NCI-H187 (cell line): ENCODE data around the gene GPR173.

ENCODE experiments used
- DNase-seq, 2 experiments: peaks; one replicate each; lab custom pipeline; 2025; lab: John Stamatoyannopoulos, UW

Gene GPR173, protein sequence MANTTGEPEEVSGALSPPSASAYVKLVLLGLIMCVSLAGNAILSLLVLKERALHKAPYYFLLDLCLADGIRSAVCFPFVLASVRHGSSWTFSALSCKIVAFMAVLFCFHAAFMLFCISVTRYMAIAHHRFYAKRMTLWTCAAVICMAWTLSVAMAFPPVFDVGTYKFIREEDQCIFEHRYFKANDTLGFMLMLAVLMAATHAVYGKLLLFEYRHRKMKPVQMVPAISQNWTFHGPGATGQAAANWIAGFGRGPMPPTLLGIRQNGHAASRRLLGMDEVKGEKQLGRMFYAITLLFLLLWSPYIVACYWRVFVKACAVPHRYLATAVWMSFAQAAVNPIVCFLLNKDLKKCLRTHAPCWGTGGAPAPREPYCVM

DNA sequence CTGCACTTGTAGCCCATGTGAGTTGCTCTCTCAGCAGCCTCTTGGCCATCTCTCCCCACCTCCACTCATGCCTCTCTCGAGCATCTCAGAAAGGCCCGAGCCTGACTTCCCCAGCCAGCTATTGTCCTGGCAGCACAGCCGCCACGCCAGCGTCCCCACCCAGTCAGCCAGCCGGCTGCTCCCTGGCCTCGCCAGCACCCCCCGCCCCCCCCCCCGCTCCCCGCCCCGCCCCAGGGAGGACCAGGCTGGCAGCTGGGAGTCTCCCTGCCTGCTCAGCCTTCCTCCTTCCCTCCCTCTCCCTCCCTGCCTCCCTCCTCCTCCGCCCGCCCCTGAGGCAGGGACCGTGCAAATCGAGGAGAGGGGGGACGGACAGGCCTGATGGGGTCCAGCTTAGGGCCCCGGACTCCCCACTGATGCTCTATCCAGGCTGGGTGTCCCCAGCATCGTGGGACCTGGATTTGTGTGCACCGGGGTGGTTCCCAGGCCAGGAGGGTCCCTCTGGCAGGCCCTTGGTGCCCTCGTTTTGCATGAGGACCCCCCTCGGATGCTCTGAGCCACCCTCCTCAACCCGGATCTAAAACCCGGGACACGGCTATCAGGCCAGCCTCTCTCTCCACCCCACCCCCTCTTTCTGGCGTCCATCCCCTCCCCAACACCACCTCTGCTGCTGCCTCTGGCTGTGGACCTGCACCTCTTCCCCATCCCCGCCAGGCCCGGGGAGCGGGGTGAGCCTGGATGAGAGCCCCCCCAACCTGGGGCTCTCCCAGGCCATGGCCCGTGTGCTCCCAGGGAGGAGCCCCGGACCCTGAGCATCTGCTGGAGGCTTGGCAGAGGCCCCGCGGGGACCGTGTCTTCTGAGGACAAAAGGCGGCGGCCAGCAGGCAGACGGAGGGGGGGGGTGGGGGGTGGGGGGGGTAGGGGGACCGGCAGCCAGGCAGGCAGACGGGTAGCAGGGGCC is at the start of gene GPR173:
Gene GPR173 (plus strand): TSS at position 621 of the 958 bp plus-strand sequence. CDS start 27,833 bp downstream, outside the sequence.
- DNase-seq = peak in 1 of 2 experiments; percentile 2

- no peak for DNase-seq
Measured at GRCh38 chrX:53000447-53001135, 48.0 kb upstream of the GPR173 start.

- DNase-seq = no peak
Measured at GRCh38 chrX:53001958-53002357, 46.6 kb upstream of the GPR173 start.

DNA sequence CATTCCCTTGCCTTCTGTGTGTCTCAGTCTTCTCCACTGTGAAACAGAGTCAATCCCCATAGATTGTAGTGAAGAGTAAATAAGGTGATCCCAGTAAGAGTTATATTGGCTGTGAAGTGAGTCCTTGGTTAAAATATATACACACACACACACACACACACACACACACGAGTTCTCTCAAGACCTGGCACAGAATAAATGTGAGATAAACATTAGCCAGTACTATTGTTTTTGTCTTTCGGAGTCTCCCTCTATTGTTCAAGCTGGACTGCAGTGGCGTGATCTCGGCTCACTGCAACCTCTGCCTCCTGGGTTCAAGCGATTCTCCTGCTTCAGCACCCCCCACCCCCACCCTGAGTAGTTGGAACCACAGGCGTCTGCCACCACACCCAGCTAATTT is 45.5 kb upstream of the GPR173 start:
- DNase-seq = no peak

GRCh38 chrX:53004038-53004437 is 44.6 kb upstream of the GPR173 start:
- DNase-seq = no peak

GRCh38 chrX:53004811-53005210 is 43.8 kb upstream of the GPR173 start:
- no peak for DNase-seq

- no peak for DNase-seq
Measured at GRCh38 chrX:53005327-53005726, 43.3 kb upstream of the GPR173 start.

- DNase-seq = no peak
Measured at GRCh38 chrX:53009032-53009431, 39.6 kb upstream of the GPR173 start.

DNA sequence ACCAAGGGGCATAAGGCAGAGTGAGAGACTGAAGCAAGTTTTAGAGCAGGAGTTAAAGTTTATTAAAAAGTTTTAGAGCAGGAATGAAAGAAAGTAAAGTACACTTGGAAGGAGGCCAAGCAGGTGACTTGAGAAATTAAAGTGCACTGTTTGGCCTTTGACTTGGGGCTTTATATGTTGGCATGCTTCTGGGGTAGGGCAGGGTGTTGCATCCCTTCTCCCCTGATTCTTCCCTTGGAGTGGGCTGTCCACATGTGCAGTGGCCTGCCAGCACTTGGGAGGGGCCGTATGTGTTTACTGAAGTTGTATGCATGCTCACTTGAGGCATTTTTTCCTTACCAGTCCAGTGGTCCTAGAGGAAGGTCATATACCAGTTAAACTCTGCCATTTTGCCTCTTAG is 35.3 kb upstream of the GPR173 start:
- no peak for DNase-seq

- DNase-seq = no peak
Measured at GRCh38 chrX:53018627-53019026, 30.0 kb upstream of the GPR173 start.

GRCh38 chrX:53022381-53022780 is 26.2 kb upstream of the GPR173 start:
- no peak for DNase-seq

GRCh38 chrX:53028678-53029077 is 19.9 kb upstream of the GPR173 start:
- no peak for DNase-seq

GRCh38 chrX:53031380-53031779 is 17.2 kb upstream of the GPR173 start:
- DNase-seq = no peak

DNA sequence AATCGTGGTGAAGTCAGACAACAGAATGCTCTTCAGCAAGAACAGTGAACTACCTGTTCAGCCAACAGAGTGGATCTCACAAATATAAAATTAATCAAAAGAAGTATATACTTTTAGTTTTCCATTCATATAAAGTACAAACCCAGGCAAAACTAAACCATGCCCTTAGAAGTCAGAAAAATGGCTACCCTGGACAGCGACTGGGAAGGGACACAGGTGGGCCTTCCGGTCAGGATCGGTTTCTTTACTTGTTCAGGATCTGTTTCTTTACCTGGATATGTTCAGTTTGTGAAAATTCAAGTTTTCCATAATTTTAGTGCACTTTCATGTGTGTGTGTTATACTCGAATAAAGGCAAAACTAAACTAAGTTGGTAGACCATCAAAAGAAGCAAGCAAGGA is 12.4 kb upstream of the GPR173 start:
- no peak for DNase-seq

GRCh38 chrX:53039236-53039635 is 9.4 kb upstream of the GPR173 start:
- no peak for DNase-seq

DNA sequence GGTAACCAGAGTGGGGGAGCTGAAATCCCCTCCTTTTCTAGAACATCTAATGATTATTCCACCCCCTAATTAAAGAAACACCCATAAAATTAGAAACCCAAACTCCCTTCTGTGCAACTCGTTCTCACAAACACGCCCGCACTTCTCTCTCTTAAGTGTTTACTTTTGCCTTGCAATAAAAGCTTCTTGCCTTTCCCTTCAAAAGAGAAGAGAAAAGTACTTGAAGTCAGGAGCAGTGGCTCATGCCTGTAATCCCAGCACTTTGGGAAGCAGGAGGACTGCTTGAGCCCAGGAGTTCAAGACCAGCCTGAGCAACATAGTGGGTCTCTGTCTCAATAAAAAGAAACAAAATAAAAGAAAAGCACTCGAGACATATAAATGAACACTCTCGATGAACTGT is 3.6 kb upstream of the GPR173 start:
- DNase-seq = no peak

DNA sequence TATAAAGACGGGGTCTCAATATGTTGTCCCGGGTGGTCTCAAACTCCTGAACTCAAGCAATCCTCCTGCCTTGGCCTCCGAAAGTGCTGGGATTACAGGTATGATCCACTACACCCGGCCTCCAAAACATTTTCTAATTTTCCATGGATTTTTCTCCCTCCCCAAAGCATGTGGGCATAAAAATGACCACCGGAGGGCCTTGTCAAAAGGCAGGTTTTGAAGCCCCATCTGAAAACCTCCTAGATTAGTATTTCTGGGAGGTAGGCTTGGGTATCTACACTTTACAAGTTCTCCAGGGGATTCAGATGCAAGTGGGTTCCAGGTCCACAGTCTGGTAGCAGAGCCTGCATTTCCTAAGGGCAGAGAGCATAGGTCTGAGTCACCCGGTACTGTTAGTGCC is 1.4 kb upstream of the GPR173 start:
- no peak for DNase-seq

DNA sequence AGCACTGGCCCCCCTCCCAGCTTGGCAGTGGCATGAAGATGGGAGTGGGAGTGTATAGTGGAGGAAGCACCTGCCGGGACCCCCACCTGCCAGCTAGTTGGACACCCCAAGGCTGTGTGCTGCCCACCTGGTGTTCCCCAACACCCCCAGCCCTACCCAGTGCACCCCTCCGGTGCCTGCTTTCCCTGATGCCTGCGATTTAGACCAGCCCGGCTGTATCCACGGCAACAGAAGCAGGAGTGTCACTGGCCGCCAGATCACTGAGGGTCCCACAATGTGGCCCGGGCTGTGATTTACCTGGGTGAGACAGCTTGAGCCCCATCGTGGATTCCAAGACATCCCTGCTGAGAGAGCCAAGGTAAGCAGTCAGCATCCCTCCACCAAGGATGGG is 533 bp downstream of the GPR173 start:
- no peak for DNase-seq

- no peak for DNase-seq
Measured at GRCh38 chrX:53050841-53051240, 2.3 kb downstream of the GPR173 start.

DNA sequence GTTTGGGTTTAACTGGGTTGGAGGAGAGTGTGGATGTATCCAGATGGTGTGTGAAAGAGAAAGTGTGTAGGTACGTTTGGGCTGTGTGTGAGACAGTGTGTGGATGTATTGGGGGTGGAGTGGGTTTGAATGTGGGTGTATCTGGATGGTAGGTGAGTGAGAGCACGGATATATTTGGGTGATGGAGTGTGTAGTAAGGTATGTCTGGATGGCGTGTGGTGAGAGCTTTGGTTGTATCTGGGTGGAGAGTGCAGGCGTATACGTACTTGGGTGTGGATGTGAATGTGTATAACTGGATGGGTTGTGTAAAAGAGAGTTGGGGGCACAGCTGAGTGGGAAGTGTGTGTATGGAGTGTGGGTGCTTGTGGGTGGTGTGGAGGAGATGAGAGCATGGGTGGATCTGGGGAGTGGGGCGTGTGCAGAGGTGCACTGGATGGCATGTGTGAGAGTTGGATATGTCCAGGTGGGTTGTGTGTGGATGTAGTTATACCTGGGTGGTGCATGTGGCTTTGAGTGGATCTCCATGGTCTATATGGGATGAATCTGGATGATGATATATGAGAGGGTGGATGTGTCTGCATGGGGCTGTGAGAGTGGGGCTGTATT is 6.8 kb downstream of the GPR173 start:
- DNase-seq = no peak

- no peak for DNase-seq
Measured at GRCh38 chrX:53056292-53056691, 7.7 kb downstream of the GPR173 start.

- DNase-seq = no peak
Measured at GRCh38 chrX:53065104-53065503, 16.5 kb downstream of the GPR173 start.
